ENCODE measurements around the gene GPR137B.

Gene GPR137B

DNA sequence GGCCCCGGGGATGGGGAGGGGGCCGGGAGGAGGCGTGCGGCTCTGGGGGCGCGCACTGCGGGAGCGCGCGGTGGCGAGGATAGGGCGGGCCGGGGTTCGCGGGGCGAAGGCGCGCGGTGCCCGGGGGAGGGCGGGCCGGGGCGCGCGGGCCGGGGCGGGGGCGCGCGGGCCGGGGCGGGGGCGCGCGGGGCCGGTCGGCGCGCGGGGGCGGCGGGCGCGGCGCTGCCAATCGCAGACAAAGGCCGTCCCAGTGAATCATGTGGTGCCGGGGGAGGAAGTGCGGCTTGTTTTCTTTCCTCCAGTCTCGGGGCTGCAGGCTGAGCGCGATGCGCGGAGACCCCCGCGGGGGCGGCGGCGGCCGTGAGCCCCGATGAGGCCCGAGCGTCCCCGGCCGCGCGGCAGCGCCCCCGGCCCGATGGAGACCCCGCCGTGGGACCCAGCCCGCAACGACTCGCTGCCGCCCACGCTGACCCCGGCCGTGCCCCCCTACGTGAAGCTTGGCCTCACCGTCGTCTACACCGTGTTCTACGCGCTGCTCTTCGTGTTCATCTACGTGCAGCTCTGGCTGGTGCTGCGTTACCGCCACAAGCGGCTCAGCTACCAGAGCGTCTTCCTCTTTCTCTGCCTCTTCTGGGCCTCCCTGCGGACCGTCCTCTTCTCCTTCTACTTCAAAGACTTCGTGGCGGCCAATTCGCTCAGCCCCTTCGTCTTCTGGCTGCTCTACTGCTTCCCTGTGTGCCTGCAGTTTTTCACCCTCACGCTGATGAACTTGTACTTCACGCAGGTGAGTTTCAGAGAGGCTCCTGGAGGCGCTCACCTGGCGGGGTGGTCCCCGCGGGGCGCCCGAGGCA is at the start of gene GPR137B (continued):
- TF ChIP-seq, protein P1, sequence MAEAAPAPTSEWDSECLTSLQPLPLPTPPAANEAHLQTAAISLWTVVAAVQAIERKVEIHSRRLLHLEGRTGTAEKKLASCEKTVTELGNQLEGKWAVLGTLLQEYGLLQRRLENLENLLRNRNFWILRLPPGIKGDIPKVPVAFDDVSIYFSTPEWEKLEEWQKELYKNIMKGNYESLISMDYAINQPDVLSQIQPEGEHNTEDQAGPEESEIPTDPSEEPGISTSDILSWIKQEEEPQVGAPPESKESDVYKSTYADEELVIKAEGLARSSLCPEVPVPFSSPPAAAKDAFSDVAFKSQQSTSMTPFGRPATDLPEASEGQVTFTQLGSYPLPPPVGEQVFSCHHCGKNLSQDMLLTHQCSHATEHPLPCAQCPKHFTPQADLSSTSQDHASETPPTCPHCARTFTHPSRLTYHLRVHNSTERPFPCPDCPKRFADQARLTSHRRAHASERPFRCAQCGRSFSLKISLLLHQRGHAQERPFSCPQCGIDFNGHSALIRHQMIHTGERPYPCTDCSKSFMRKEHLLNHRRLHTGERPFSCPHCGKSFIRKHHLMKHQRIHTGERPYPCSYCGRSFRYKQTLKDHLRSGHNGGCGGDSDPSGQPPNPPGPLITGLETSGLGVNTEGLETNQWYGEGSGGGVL (tag by site-specific recombination; IDR thresholded peaks at IDR 0.05): 0 out of 2 replicates have a peak, but pooled peaks have one; percentile 23
- TF ChIP-seq, protein P2, sequence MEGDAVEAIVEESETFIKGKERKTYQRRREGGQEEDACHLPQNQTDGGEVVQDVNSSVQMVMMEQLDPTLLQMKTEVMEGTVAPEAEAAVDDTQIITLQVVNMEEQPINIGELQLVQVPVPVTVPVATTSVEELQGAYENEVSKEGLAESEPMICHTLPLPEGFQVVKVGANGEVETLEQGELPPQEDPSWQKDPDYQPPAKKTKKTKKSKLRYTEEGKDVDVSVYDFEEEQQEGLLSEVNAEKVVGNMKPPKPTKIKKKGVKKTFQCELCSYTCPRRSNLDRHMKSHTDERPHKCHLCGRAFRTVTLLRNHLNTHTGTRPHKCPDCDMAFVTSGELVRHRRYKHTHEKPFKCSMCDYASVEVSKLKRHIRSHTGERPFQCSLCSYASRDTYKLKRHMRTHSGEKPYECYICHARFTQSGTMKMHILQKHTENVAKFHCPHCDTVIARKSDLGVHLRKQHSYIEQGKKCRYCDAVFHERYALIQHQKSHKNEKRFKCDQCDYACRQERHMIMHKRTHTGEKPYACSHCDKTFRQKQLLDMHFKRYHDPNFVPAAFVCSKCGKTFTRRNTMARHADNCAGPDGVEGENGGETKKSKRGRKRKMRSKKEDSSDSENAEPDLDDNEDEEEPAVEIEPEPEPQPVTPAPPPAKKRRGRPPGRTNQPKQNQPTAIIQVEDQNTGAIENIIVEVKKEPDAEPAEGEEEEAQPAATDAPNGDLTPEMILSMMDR (tag by site-specific recombination; IDR thresholded peaks at IDR 0.05): peak; percentile 12; the same call in 1 of the 2 replicates
- peak; percentile 94 for TF ChIP-seq ZNF660 (tag by site-specific recombination; IDR thresholded peaks at IDR 0.05)
- TF ChIP-seq, protein P3, sequence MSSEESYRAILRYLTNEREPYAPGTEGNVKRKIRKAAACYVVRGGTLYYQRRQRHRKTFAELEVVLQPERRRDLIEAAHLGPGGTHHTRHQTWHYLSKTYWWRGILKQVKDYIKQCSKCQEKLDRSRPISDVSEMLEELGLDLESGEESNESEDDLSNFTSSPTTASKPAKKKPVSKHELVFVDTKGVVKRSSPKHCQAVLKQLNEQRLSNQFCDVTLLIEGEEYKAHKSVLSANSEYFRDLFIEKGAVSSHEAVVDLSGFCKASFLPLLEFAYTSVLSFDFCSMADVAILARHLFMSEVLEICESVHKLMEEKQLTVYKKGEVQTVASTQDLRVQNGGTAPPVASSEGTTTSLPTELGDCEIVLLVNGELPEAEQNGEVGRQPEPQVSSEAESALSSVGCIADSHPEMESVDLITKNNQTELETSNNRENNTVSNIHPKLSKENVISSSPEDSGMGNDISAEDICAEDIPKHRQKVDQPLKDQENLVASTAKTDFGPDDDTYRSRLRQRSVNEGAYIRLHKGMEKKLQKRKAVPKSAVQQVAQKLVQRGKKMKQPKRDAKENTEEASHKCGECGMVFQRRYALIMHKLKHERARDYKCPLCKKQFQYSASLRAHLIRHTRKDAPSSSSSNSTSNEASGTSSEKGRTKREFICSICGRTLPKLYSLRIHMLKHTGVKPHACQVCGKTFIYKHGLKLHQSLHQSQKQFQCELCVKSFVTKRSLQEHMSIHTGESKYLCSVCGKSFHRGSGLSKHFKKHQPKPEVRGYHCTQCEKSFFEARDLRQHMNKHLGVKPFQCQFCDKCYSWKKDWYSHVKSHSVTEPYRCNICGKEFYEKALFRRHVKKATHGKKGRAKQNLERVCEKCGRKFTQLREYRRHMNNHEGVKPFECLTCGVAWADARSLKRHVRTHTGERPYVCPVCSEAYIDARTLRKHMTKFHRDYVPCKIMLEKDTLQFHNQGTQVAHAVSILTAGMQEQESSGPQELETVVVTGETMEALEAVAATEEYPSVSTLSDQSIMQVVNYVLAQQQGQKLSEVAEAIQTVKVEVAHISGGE (tag by site-specific recombination; conservative IDR thresholded peaks at IDR 0.05; ENCODE audit: low read depth): peak; percentile 42; the same call in 1 of the 2 replicates
- TF ChIP-seq, protein P4, sequence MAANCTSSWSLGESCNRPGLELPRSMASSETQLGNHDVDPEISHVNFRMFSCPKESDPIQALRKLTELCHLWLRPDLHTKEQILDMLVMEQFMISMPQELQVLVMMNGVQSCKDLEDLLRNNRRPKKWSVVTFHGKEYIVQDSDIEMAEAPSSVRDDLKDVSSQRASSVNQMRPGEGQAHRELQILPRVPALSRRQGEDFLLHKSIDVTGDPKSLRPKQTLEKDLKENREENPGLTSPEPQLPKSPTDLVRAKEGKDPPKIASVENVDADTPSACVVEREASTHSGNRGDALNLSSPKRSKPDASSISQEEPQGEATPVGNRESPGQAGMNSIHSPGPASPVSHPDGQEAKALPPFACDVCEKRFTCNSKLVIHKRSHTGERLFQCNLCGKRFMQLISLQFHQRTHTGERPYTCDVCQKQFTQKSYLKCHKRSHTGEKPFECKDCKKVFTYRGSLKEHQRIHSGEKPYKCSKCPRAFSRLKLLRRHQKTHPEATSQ (tag by site-specific recombination; IDR thresholded peaks at IDR 0.05): peak; percentile 40; the same call in 1 of the 2 replicates

DNA sequence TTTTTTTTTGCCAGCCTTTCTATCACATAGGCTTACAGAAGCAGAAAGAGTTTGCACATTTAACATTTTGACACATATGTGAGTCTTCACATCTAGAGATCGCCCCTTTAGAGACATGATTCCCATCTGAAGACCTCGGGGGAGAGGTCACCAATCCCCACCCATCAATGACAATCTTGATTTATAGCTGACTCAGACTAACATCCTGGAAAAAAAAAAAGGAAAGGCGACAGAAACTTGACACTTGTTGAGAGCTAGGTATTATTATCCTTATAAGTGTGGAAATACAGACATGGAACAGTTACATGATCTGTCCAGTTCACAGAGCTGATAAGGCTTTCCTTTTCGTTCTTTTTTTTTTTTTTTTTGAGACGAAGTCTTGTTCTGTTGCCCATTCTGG is 49.4 kb upstream of the GPR137B start:
- TF ChIP-seq ZNF10 (tag by site-specific recombination; IDR thresholded peaks at IDR 0.05): no peak
- TF ChIP-seq, protein P5, sequence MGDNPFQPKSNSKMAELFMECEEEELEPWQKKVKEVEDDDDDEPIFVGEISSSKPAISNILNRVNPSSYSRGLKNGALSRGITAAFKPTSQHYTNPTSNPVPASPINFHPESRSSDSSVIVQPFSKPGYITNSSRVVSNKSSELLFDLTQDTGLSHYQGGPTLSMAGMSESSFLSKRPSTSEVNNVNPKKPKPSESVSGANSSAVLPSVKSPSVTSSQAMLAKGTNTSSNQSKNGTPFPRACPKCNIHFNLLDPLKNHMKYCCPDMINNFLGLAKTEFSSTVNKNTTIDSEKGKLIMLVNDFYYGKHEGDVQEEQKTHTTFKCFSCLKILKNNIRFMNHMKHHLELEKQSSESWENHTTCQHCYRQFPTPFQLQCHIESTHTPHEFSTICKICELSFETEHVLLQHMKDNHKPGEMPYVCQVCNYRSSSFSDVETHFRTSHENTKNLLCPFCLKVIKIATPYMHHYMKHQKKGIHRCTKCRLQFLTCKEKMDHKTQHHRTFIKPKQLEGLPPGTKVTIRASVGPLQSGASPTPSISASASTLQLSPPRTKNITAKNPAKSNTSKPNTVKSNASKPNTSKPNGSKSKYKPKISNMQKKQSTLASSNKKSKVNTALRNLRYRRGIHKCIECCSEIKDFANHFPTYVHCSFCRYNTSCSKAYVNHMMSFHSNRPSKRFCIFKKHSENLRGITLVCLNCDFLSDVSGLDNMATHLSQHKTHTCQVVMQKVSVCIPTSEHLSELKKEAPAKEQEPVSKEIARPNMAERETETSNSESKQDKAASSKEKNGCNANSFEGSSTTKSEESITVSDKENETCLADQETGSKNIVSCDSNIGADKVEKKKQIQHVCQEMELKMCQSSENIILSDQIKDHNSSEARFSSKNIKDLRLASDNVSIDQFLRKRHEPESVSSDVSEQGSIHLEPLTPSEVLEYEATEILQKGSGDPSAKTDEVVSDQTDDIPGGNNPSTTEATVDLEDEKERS (tag by site-specific recombination; IDR thresholded peaks at IDR 0.05): no peak
- no peak for TF ChIP-seq ZNF132 (tag by site-specific recombination; IDR thresholded peaks at IDR 0.05; ENCODE audit: borderline replicate concordance)
- TF ChIP-seq TRIM28 (IDR thresholded peaks at IDR 0.05; ENCODE audit: borderline replicate concordance, low read length): no peak; the same call in 1 of the 2 replicates
- no peak for TF ChIP-seq ZNF292 (tag by site-specific recombination; IDR thresholded peaks at IDR 0.05; ENCODE audit: borderline replicate concordance, low read depth)
- TF ChIP-seq ZNF548 (tag by site-specific recombination; IDR thresholded peaks at IDR 0.05): no peak
- no peak for TF ChIP-seq ZNF16 (tag by site-specific recombination; IDR thresholded peaks at IDR 0.05; ENCODE audit: low read depth)
- TF ChIP-seq ZEB2 (tag by site-specific recombination; IDR thresholded peaks at IDR 0.05): no peak
- no peak for TF ChIP-seq ZNF792 (tag by site-specific recombination; IDR thresholded peaks at IDR 0.05)
- TF ChIP-seq ZNF626 (tag by site-specific recombination; IDR thresholded peaks at IDR 0.05): no peak
- no peak for TF ChIP-seq ZNF555 (tag by site-specific recombination; conservative IDR thresholded peaks at IDR 0.05)
- TF ChIP-seq HOXC10 (CRISPR knock-in tag; IDR thresholded peaks at IDR 0.05): no peak
- TF ChIP-seq OVOL3 (tag by site-specific recombination; IDR thresholded peaks at IDR 0.05): no peak
- H3K9me3 ChIP-seq (ENCODE audit: control insufficient read depth, insufficient read depth, low read depth, low read length): no peaks in the 10 kb centered on the region
- no peaks in the 10 kb centered on the region for H3K36me3 ChIP-seq (ENCODE audit: control insufficient read depth in 2 of 2, insufficient read depth in 1 of 2, low read length in 2 of 2)
- POLR2A ChIA-PET: no interaction called here
- peaks cover 4% of the 10 kb centered on the region; the same call in 1 of the 2 replicates for H3K4me1 ChIP-seq (ENCODE audit: control insufficient read depth, insufficient read depth, low read length)
- no peak overlapping the region for H3K27ac ChIP-seq (ENCODE audit: extremely low read depth, low read depth, low read length)
- CTCF ChIA-PET: interaction anchor here (0.8 kb wide), 1 partner anchor 14 kb away, joined by 6 read pairs; no protein-coding TSS in a partner anchor
- H3K4me3 ChIP-seq (ENCODE audit: low read depth, low read length): no peak overlapping the region
